K562 (cell line): ENCODE results near the gene DOLPP1. TPM values are rescaled to one million over a fixed set of nuclear protein-coding genes. Genes with fewer than 3 reads are reported as not detected.
A peak's percentile ranks its signal among the peaks of the same experiment; 100 is the strongest.

Experiments used
- ATAC-seq: fragments of 200-7000 bp; cut with Tn5 transposase; 3 replicates; pipeline ENCODE4 v1.9.1; 2020; ENCODE audit warnings: moderate library complexity
- BruUV-seq: library from RNA; stranded (reverse); fragments of 400-500 nt; replicated peaks from 2 replicates; lab custom pipeline; 2021; lab: Mats Ljungman, UMichigan
- CTCF ChIA-PET: fragments of 300-600 bp; formaldehyde crosslinking; extraction: SDS; loops from one replicate; lab custom pipeline; 2021; ENCODE audit warnings: low intra/inter-chr PET ratio; lab: Yijun Ruan, JAX
- POLR2A ChIA-PET: fragments of 300-600, 350-650 bp; sonication (Branson Sonifier 250); formaldehyde crosslinking; extraction: SDS; loops from one replicate; lab custom pipeline; 2021; ENCODE audit warnings: antibody characterized with exemption, inconsistent platforms; lab: Yijun Ruan, JAX
- DNase-seq, 4 experiments: peaks; one replicate each; pipeline versions ENCODE4 v3.0.0 to v3.0.0-alpha.2; 2011 to 2018; ENCODE audit warnings: low spot score in 3 of 4, mixed read lengths in 3 of 4; ENCODE audit errors: extremely low read depth in 1 of 4
- FAIRE-seq: peaks from 2 replicates; lab custom pipeline; 2011; peaks lifted over from hg19 to GRCh38; lab: Jason Lieb, UNC
- H2AFZ ChIP-seq: 2 replicates; pipeline ENCODE4 v1.6.0; 2011; ENCODE audit warnings: low read depth, low read length, control low read depth, inconsistent platforms
- H3K27ac ChIP-seq: fragments of 200-600 bp; 3 replicates; pipeline ENCODE4 v1.8.0; 2011; ENCODE audit warnings: low read depth, mild to moderate bottlenecking, control low read depth, inconsistent platforms, low read length, moderate library complexity, mixed read lengths; ENCODE audit errors: extremely low read depth
- H3K27me3 ChIP-seq, 2 experiments: fragments of 300-600 bp in 1 of 2; 2 replicates in 1 of 2; 3 replicates in 1 of 2; pipeline versions ENCODE4 v1.6.0 to v1.8.0; 2011; ENCODE audit warnings: inconsistent platforms in 2 of 2, low read length in 2 of 2, mild to moderate bottlenecking in 1 of 2, mixed read lengths in 1 of 2, moderate library complexity in 1 of 2; ENCODE audit not compliant: control insufficient read depth in 2 of 2, insufficient read depth in 2 of 2
- H3K36me3 ChIP-seq: fragments of 300-600 bp; 3 replicates; pipeline ENCODE4 v1.8.0; 2011; ENCODE audit warnings: mild to moderate bottlenecking, low read length, inconsistent platforms; ENCODE audit not compliant: control insufficient read depth, insufficient read depth
- H3K4me1 ChIP-seq, 2 experiments: fragments of 200-600 bp in 1 of 2; replicated peaks in 1 of 2; 2 replicates in 1 of 2; 3 replicates in 1 of 2; pipeline versions ENCODE4 v1.5.1 to v1.8.0; 2011; ENCODE audit warnings: inconsistent platforms in 2 of 2, low read length in 2 of 2, mild to moderate bottlenecking in 1 of 2, mixed read lengths in 1 of 2, moderate library complexity in 1 of 2; ENCODE audit not compliant: control insufficient read depth in 2 of 2, insufficient read depth in 2 of 2
- H3K4me2 ChIP-seq: 2 replicates; pipeline ENCODE4 v1.6.1; 2011; ENCODE audit warnings: low read length, control low read depth, inconsistent platforms, mixed read lengths; ENCODE audit not compliant: insufficient read depth
- H3K4me3 ChIP-seq: fragments of 200-600 bp; sonication (generic), shearing (Covaris generic); 2 replicates; pipeline ENCODE4 v1.5.1; 2016; ENCODE audit warnings: control low read depth, inconsistent platforms
- H3K79me2 ChIP-seq: fragments of 200-600 bp; 3 replicates; pipeline ENCODE4 v1.8.0; 2011; ENCODE audit warnings: low read length, inconsistent platforms; ENCODE audit not compliant: control insufficient read depth, insufficient read depth
- H3K9ac ChIP-seq, 2 experiments: 2 replicates each; pipeline versions ENCODE4 v1.6.0 to v1.6.1; 2011; ENCODE audit warnings: low read depth in 2 of 2, low read length in 2 of 2, control low read depth in 1 of 2, inconsistent platforms in 1 of 2, mild to moderate bottlenecking in 1 of 2, mixed read lengths in 1 of 2; ENCODE audit not compliant: insufficient read depth in 1 of 2
- H3K9me1 ChIP-seq: one replicate; pipeline ENCODE4 v1.6.0; 2011; ENCODE audit warnings: inconsistent platforms, mild to moderate bottlenecking, low read length, moderate library complexity; ENCODE audit not compliant: control insufficient read depth, insufficient read depth
- H3K9me3 ChIP-seq: replicated peaks from 2 replicates; pipeline ENCODE4 v1.5.1; 2011; ENCODE audit warnings: low read depth, low read length, inconsistent platforms; ENCODE audit not compliant: control insufficient read depth, insufficient read depth
- H4K20me1 ChIP-seq: replicated peaks from 2 replicates; pipeline ENCODE4 v1.6.1; 2011; ENCODE audit warnings: low read length, inconsistent platforms, mixed read lengths; ENCODE audit not compliant: control insufficient read depth, insufficient read depth
- CBX3 ChIP-seq, 2 experiments: IDR thresholded peaks; 1 replicate in 1 of 2; 2 replicates in 1 of 2; pipeline ENCODE4 v1.6.1; 2012; ENCODE audit warnings: inconsistent platforms in 2 of 2, low read length in 2 of 2, borderline replicate concordance in 1 of 2, control low read depth in 1 of 2
- ELF4 ChIP-seq: fragments of 450-650 bp; formaldehyde crosslinking; IDR thresholded peaks from 2 replicates; pipeline ENCODE4 v1.4.0; 2022; ENCODE audit warnings: missing genetic modification characterization
- FOSL1 ChIP-seq: fragments of 200-800 bp; sonication (Bioruptor generic); conservative IDR thresholded peaks from 2 replicates; pipeline ENCODE4 v1.6.1; 2016; ENCODE audit warnings: missing genetic modification characterization, missing compliant biosample characterization
- HNRNPH1 ChIP-seq: fragments of 200-400 bp; formaldehyde crosslinking; optimal IDR thresholded peaks from 2 replicates; pipeline ENCODE3; 2017; ENCODE audit warnings: low read depth, mild to moderate bottlenecking, low read length, moderate library complexity
- NR2F6 ChIP-seq: fragments of 450-650 bp; formaldehyde crosslinking; IDR thresholded peaks from 2 replicates; pipeline ENCODE4 v1.4.0; 2020; ENCODE audit warnings: mild to moderate bottlenecking
- POLR2AphosphoS2 ChIP-seq: IDR thresholded peaks from 2 replicates; pipeline ENCODE4 v1.6.1; 2012; ENCODE audit warnings: low read length, improper control_type of control experiment
- RAD21 ChIP-seq, 2 experiments: fragments of 250-450 bp in 1 of 2; fragments of 450-650 bp in 1 of 2; sonication (Bioruptor Pico) in 1 of 2; formaldehyde crosslinking in 1 of 2; IDR thresholded peaks in 1 of 2; conservative IDR thresholded peaks in 1 of 2; 2 replicates each; pipeline versions ENCODE4 v1.4.0 to v1.8.0; 2020 to 2022; ENCODE audit warnings: mild to moderate bottlenecking in 2 of 2, moderate library complexity in 1 of 2
- SAP30 ChIP-seq: fragments of 200-600 bp; sonication (generic); IDR thresholded peaks from 2 replicates; pipeline ENCODE4 v1.6.1; 2012; ENCODE audit warnings: borderline replicate concordance, low read depth, mild to moderate bottlenecking, moderate library complexity, low read length, control low read depth, inconsistent platforms; ENCODE audit not compliant: insufficient read depth, poor library complexity, severe bottlenecking
- TBP ChIP-seq: optimal IDR thresholded peaks from 2 replicates; pipeline ENCODE3; 2011; ENCODE audit warnings: low read depth, low read length, improper control_type of control experiment
- ZNF146 ChIP-seq: IDR thresholded peaks from one replicate; pipeline ENCODE4 v1.6.1; 2018; ENCODE audit warnings: missing compliant biosample characterization; ENCODE audit not compliant: unreplicated experiment
- ZNF778 ChIP-seq: fragments of 450-650 bp; formaldehyde crosslinking; IDR thresholded peaks from 2 replicates; pipeline ENCODE4 v1.4.0; 2020; ENCODE audit warnings: mild to moderate bottlenecking, moderate library complexity
- WGBS: fragments of 100-300 bp; shearing (Covaris generic); methylation state at CpG from one replicate; pipeline ENCODE4 v1.1.6; 2016; ENCODE audit warnings: low coverage, mixed read lengths; ENCODE audit not compliant: insufficient coverage; ENCODE audit errors: missing lambda C conversion rate; 5-methylcytosine and 5-hydroxymethylcytosine counted together
- in situ Hi-C: fragments of 300-500 bp; cut with MboI; formaldehyde crosslinking; loops from 4 replicates; pipeline ENCODE4 v1.15.0; 2018; ENCODE audit warnings: inconsistent platforms, mixed read lengths
- intact Hi-C: fragments of 100-400 bp; cut with micrococcal nuclease; formaldehyde crosslinking; loops from 2 replicates; pipeline ENCODE4 v1.14.2; 2022
- polyA plus RNA-seq, 8 experiments: library from polyadenylated mRNA; depleted of rRNA in 4 of 8; stranded (reverse) in 5 of 8; unstranded in 3 of 8; fragments of >200 nt; fragmentation: Nextera tagmentation in 2 of 8; fragmentation: Illumina TruSeq in 1 of 8; extraction: Ambion mirVana in 2 of 8; extraction: Trizol in 1 of 8; gene quantifications; 2 replicates each; pipeline versions ENCODE4 v1.2.1 to v1.2.3, GENCODE V29; 2011 to 2014; ENCODE audit warnings: inconsistent platforms in 1 of 8, missing spikeins in 1 of 8
- total RNA-seq, 7 experiments: library from RNA; depleted of rRNA in 6 of 7; stranded (reverse); fragments of >200 nt in 6 of 7; fragmentation: Illumina TruSeq in 2 of 7; extraction: Trizol in 2 of 7; gene quantifications; 2 replicates each; pipeline versions ENCODE4 v1.2.1 to v1.2.3, GENCODE V29; 2011 to 2021; ENCODE audit warnings: low replicate concordance in 1 of 7
- TF ChIP-seq, protein P1 (sequence below), 2 experiments: fragments of 200-800 bp in 1 of 2; sonication (Bioruptor generic) in 1 of 2; sonication (generic) in 1 of 2; formaldehyde crosslinking in 1 of 2; IDR thresholded peaks in 1 of 2; conservative IDR thresholded peaks in 1 of 2; 2 replicates each; pipeline versions ENCODE4 v1.5.0 to v1.6.1; 2016 to 2020; ENCODE audit warnings: missing compliant biosample characterization in 1 of 2, missing genetic modification characterization in 1 of 2, missing genetic modification reagents in 1 of 2

Gene DOLPP1
- total and polyA plus RNA-seq, 9 of the 15 experiments (the other 6 are each of a cell fraction or from before 2014, with no cell fraction given), result 3.0 to 39.8 (median 30.5) TPM

DNA sequence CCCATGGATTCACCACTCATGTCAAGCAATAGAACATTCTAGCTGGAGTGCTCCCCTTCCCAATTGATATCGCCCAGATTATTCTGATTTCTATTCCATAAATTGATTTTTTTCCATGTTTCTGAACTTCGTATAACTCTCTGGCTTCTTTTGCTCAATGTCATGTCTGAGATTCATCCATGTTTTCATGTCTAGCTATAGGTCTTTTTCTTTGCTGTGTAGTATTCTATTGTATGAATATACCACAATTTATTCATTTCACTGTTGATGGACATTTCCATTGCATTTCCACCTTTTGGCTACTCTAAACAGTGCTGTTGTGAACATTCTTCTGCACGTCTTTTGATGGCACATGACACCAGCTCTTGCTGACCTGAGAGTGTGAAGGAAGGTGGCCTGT, 49.9 kb downstream of the DOLPP1 start:
- H3K9me3 ChIP-seq, result no peaks in the 10 kb centered on the region
- POLR2A ChIA-PET, result interaction anchor here (0.7 to 2.0 kb wide), 3 partner anchors 17 to 479 kb away, joined by 3 to 5 read pairs (median 5); no protein-coding TSS in a partner anchor
- H2AFZ ChIP-seq, result no peak overlapping the region
- CTCF ChIA-PET, result interaction anchor here (0.6 to 3.6 kb wide), 4 partner anchors 11 to 494 kb away, joined by 3 to 36 read pairs (median 6); no protein-coding TSS in a partner anchor
- no peak for DNase-seq
- no peaks in the 10 kb centered on the region for H3K79me2 ChIP-seq
- intact Hi-C loops (loop anchor here (10.0 kb wide), 1 partner anchor 654 kb away; no protein-coding TSS in a partner anchor), in situ Hi-C loops (loop anchor here (5.0 kb wide), 1 partner anchor 487 kb away; no protein-coding TSS in a partner anchor)
- BruUV-seq, result no TSS peak
- no peaks in the 10 kb centered on the region for H4K20me1 ChIP-seq
- H3K27me3 ChIP-seq, result no peaks in the 10 kb centered on the region
- no peak overlapping the region for H3K4me3 ChIP-seq
- peaks cover 80% of the 10 kb centered on the region for H3K36me3 ChIP-seq
- H3K9ac ChIP-seq, result no peak overlapping the region
- TF ChIP-seq RAD21 (CRISPR knock-in tag; conservative IDR thresholded peaks at IDR 0.05 in 1 of 2, IDR thresholded peaks at IDR 0.05 in 1 of 2) (no peak), SAP30 (no peak), HNRNPH1 (no peak), FOSL1 (tag) (no peak), NR2F6 (no peak), TBP (peak; percentile 3), ZNF146 (CRISPR knock-in tag) (peak; percentile 31), CBX3 (IDR thresholded peaks at IDR 0.05; ENCODE audit: borderline replicate concordance in 1 of 2, low read length in 2 of 2) (no peak), ELF4 (CRISPR knock-in tag) (no peak), ZNF778 (CRISPR knock-in tag) (no peak), POLR2AphosphoS2 (no peak)
- TF ChIP-seq, protein P1, sequence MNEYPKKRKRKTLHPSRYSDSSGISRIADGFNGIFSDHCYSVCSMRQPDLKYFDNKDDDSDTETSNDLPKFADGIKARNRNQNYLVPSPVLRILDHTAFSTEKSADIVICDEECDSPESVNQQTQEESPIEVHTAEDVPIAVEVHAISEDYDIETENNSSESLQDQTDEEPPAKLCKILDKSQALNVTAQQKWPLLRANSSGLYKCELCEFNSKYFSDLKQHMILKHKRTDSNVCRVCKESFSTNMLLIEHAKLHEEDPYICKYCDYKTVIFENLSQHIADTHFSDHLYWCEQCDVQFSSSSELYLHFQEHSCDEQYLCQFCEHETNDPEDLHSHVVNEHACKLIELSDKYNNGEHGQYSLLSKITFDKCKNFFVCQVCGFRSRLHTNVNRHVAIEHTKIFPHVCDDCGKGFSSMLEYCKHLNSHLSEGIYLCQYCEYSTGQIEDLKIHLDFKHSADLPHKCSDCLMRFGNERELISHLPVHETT (CRISPR knock-in tag; conservative IDR thresholded peaks at IDR 0.05 in 1 of 2, IDR thresholded peaks at IDR 0.05 in 1 of 2), result no peak
- TF ChIP-seq, all 486 proteins: peak for 2
- H3K4me2 ChIP-seq, result no peak overlapping the region
- H3K27ac ChIP-seq, result no peak overlapping the region
- no peak for FAIRE-seq
- H3K9me1 ChIP-seq, result no peaks in the 10 kb centered on the region
- peaks cover 0 to 9% of the 10 kb centered on the region in 2 experiments; a peak in 3 of 5 replicates for H3K4me1 ChIP-seq
- no peak for ATAC-seq
- WGBS, result 67% methylated on average over 3 of the region's 3 CpGs
